GM21825 (cell line): ENCODE measurements around the gene STRN4.
A peak's percentile ranks its signal among the peaks of the same experiment; 100 is the strongest.

ENCODE experiments used
- ATAC-seq: cut with Tn5 transposase; IDR thresholded peaks from one replicate; pipeline ENCODE4 v1.9.1; 2021; ENCODE audit warnings: mild to moderate bottlenecking, moderate library complexity; ENCODE audit not compliant: unreplicated experiment

Gene STRN4

DNA sequence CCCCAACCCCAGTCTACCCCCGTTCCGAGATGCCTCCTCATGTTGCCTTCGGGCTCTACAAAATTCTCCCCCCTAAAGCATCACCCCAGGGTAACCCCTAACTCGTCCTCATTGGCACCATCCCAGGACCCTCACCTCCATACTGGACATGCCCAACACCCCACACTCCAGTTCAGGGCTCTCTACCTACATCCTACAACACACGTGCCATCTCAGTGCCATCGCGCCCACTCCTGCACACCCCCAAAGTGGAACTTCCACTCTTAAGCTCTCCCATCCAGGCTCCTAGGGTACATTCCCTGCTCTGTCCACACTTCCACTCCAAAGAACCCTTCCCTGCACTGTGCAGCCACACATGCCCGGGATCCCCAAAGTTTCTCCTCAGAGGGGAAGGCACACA is 1.2 kb downstream of the STRN4 start:
- ATAC-seq: no peak

DNA sequence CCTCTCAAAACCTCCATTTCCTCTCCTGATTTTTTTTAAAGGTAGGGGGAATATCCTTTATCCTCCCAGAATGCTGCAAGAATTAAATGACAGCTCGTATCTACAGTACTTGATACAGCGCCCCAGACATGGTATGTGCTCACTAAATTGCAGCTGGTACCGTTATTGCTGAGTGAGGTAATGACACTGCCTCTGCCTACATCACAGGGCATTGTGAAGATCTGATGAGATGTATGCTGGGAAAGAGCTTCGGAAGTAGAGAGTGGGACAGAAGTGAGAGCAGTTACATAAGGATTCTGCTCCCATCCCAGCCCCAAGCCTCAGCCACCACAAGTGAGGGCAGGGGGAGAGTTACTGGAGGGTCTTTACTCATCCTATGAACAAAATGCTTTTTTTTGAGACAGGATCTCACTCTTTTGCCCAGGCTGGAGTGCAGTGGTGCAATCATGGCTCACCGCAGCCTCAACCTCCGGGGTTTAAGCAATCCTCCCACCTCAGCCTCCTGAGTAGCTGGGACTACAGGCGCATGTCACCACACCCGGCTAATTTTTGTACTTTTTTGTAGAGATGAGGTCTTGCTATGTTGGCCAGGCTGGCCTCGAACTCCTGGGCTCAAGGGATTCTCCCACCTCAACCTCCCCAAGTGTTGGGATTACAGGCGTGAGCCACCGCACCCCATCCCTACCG is 2.1 kb downstream of the STRN4 start:
- ATAC-seq: no peak

DNA sequence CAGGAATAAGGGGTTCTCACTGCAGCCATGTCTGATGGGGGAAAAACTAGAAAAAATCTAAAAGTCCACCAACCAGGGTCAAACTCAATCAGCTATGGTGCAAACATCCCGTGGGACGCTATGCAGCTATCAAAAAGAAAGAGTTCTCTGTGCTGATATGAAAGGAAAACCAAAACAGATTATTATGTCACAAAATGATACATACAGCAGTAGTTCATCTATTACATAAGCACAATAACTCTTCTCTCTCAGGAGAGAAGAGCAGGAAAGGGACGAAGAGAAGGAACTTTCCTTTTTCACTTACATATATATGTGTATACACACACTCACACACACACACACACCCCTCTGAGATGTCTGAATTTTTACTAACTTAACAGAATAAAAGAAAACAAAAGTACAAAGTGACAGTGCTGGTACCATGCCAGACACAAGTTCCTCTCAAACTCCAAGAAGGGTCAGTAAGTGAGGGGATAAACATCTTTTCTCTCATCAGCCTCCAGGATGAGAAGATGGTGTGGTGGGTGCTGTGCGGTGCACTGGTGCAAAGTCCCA is 3.2 kb downstream of the STRN4 start:
- ATAC-seq: no peak

DNA sequence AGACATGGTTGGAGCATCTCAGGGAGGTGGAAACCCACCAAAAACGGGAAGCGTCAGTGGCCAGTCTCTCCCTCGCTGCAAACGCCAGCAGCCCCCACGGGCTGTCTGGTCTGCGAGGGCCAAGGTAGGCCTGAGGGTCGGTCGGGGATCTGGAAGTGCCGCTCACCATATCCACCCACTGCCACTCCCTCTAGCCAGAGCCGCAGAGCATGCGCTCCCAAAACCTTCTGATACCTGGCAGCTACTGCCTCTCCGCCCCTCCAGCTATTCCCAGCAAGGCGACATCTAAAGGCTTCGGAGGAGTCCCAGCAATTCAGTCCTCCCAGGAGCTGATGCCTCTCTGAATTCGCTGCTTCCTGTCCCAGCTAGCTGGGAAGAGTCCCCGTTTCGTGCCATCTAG is 4.8 kb downstream of the STRN4 start:
- ATAC-seq: no peak

DNA sequence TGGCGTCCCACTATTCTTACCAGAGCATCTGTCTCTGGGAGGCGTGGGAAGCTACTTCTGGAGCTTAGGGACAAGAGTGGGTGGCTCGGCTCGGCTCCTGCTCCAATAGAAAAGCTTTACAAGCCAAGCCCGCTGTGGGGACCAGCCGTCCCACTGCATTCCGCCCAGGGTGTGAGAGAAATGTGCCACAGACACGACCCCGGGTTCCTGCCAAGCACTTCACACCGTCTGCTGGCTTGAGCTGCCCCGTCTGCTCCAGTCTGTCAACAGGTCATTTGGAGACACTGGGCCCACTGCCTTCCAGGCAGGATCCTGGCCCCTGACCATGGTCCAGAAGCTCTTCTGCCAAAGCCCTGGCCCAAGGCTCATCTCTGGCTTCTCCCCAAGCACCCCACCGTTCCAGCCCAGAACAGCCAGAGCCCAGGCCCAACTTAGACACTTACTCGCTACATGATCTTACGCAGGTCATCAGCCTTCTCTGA is 6.9 kb downstream of the STRN4 start:
- ATAC-seq: no peak

DNA sequence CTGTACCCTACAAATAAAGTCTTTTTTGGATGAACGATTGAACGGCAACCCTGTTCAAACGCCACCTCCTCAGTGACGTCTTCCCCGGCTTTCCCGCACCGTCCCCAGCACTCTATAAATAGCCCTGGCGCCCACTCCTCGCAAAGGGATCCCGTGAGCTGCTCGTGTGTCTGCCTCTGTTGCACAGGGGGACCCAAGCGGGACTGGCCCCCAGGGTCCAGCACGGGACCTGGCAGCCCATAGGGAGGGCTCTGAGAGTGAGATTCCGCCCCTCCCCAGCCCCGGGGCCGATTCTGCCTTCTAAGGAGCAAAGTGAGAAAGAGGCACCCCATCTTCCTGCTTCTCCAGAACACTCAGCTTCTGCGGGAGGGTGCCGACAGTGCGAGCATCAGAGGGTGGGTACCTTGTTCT is 8.5 kb downstream of the STRN4 start:
- ATAC-seq: no peak

DNA sequence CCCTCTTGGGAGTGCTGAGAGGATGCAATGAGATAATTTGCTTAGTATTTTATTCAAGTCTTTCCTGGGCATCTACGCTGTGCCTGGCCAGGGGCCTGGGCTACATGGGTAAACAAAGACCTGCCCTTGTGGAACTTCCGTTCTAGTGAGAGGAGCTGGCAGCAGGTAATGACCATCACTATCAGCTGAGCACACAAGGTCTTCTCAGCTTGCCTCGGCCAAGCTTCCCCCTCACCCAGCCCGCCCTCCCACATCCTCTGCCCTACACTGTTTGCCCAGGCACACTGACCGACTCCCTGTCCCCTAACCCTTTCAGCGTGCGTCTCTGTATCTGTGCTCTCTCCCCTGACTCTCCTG is 9.0 kb downstream of the STRN4 start:
- ATAC-seq: no peak

DNA sequence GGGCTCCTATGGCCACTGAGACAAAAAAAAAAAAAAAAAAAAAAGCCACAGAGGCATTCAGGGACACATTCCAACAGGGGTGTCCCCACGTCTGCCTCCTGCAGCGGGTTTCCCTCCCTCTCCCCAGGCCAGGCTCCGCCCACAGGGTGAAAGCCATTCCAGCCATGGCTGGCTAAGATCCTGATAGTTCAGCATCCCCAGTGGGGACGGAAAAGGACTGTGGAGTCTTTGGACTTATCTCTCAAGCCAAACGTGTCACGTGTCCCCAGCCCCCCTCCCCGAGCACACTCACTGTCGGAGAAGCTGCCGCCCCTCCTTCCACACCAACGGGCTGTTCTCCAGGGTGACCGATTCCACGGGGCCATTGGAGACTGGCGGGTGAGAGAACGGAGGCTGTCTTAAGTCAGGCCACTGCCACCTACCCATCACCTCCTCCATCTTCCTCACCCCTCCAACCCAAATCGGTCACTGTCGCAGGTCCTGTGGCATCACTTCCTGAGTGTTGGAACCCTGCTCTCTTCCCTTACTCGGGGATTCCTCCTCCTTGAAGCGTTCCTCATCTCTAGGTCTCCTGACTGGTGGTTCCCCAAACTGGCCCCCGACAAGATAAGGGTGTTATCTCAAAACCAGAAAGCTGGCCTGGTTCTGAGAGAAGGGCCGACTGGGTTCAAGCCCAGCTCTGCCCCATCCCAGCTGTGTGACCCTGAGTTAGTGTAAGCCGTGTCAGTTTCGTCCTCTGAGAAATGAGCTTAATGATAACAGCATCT is 9.5 kb downstream of the STRN4 start:
- ATAC-seq: no peak

DNA sequence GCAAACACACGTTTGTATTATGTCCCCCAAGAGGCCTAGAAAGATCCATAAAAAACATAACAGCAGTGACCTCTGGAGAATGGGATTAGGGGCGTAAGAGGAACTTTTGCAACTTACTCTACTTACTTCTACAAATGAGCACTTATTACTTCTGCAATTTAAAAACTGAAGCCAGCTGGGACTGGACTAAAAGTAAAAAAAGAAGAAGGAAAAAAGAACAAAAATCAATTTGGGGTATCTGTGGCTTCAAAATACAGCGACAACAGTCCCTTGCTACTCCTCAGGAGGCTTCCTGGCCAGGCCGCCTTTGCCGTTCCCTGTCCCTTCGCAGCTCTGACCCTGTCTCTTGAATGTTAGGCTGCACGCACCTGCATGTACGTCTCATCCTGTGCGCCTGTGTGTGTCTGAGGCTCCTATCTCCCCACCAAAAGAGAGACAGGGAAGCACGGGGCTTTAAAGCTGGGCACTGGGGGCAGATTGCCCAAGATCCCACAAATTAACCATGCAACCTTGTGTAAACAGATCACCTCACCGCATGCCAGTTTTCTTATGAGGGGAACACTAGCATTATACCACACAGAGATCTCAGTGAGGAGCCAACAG is 12.5 kb downstream of the STRN4 start:
- no peak for ATAC-seq

DNA sequence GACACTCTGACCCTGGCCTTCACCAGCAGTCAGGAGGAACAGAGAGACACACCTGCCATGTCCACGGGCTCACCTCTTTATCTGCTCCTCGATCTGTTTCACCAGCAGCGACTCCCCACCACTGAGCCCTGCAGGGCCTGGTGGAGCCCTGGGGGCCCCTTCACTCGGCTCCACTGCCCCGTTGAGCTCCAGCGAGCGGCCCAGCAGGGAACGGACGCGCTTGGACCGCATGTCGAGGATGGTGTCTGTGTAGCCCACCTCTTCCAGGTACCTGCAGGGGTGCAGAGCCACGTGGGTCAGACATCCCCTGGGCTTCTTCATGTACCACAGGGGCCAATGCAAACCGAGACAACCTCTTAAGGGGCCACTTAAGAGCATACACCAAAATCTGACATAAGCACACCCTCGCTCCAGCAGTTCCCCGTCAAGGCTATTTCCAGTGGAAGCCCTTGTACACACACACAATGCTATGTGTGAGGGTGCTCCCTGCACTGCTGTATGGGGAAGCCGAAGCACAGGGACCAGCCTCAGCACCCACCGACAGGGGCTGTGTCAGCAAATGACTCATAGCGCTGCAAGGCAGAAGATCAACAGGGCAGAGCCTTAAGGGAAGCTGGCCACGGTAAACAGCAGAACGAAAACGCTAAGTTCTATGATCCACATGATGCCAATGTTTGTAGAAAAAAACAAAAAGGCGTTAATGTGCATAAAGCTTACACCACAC is 13.1 kb downstream of the STRN4 start:
- ATAC-seq: no peak

DNA sequence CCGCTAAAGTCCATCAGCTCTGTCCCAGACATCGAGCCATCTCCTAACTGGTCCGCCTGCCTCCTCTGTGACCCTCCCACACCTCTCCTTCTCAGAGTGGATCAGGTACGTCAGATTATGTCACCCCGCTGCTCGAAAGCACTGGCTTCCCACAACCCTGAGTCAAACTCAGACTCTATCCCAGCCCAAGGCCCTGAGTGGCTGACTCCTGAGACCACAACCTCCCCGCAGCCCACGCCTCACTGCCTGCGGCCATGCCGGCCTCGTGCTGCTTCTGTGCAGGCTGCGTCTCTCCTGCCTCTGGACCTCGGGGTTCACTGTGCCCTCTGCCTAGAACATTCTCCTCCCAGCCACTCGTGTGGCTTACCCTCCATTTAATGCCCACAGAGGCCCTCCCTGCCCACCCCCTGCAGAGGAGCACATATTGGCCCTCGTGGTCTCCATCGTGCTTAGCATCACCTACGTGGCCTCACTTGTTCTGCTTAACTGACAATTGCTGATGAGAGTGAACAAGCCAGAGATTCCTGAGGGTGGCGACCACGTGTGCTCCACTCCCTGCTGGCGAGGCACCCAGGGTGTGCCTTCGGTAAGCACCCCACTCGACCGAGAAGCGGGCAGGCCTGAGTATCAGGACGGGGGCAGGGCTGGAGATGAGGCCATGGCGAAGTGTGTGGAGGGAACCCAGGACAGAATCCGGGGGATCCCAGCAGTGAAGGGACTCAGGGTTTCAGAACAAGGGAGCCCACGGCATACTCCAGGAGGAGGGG is 13.9 kb downstream of the STRN4 start:
- no peak for ATAC-seq

DNA sequence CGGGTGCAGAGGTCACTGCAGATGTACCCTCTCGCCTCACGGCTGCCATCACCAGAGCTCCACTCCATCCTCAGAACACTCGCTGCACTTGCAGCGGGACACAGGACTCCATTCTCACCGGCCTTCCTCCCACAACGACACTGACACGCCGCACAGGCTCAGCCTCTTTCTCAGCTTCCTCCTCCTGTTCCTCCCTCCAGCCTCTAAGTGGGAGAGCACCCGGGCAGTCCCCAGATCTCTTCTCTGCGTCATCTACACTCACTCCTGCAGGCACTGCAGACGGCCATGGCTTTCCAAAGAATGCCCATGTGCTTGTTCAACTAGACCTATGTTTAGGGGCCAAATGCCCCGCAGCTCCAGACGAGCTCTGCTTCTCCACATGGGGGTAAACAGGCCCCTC is 14.7 kb downstream of the STRN4 start:
- no peak for ATAC-seq

DNA sequence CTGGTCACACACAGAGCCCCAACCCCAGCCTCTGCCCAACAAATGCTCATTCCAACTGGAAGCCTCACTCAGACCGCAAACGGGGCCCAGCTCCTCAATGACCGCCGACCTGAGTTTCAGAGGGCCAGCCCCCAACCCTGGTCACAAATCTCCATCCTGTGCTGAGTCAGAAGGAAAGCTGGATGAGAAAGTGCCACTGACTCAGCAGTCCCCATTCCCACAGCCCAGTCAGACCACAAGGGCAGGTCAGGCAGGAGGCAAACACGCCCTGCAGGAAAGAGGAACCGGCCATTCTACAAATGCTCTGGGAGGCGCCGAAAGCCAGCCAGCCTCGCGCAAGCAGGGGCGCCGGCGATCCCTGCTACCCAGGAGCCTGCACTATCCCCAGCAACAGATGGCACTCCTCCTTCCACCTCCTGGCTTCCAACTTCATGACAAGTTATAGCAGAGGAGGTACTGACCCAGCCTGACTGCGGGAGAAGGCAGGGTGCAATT is 15.2 kb downstream of the STRN4 start:
- no peak for ATAC-seq

DNA sequence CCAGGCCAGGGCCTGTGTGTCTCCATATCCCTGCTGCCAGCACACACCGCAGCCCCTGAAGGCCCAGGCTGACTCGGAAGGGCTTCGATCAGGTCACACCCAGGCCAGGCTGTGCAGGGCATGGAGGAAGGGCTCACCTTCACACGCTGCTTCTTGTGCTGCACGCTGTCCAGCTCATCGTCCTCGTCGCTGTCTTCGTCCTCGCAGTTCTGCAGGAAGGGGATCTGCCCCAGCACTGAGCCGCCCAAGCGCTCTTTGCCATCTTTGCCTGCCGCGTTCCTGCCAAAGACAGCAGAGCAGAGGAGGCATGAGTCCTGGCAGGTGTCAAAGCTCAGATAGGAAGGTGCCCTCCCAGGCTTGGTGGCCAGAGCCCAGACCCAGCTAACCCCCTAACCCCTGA is 15.7 kb downstream of the STRN4 start:
- no peak for ATAC-seq

DNA sequence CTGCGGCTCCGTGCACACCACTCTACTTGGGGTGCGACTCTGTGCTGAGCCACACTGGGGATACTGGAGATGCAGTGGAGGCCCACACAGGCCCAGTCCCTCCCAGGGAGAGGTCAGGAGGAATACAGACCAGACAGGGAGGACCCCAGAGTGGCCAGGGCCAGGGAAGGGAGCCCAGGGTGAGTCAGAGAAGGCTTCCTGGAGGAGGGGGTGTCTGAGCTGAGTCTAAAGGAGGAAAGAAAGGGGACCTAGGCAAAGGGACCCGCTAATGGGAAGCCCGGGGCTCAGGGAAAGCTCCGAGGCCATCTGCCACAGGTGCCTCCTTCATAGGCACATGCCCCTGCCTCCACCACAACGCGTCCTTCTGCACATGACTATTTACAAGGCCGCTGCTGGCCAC is 16.1 kb downstream of the STRN4 start:
- ATAC-seq: no peak

DNA sequence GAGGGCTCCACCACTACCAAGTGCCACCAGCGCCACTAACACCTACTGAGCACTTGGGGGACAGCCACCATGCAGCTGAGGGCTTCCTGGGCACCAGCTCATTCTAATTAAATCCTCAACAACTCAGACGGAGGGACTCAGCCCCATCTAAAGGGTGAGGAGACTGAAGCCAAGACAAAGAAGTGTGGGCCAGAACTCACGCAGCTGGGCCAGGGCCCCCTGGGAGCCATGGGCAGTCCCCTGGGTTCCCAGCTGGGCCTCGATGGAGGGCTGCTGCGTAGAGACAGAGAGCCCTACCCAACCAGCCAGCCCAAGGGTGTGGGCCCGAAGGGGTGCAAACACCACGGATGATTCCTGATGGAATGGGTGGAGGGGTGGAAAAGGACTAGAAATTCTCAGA is 16.6 kb downstream of the STRN4 start:
- ATAC-seq: no peak

DNA sequence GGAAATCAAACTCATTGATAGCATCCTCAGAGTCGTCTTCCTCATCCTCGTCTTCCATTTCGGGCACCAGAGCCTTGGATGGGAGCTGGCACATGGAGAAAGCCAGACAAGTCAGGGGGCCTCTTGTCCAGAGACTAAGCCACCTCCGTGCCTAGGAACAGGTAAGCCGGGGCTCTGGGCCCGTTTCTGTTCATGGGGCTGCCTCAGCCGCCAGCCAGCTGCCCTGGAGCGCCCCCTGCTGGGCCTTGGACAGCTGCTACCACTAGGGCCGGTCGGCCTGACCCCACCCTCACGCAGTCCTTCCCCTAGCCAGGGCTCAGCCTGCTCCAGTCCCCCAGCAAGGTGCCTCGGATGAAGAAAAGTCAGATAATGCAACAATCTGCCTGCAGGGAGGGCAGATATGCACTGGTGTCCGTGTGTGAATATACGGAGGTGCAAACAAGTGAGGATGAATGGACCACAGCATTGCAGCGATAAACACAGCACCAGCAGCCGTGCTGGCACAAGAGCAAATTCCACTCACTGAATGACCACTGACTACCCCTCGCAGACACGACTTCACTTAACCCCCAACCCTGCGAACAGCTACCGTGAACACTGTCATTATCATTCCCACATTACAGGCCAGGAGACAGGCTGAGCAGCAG is 17.4 kb downstream of the STRN4 start:
- peak; percentile 54 for ATAC-seq

DNA sequence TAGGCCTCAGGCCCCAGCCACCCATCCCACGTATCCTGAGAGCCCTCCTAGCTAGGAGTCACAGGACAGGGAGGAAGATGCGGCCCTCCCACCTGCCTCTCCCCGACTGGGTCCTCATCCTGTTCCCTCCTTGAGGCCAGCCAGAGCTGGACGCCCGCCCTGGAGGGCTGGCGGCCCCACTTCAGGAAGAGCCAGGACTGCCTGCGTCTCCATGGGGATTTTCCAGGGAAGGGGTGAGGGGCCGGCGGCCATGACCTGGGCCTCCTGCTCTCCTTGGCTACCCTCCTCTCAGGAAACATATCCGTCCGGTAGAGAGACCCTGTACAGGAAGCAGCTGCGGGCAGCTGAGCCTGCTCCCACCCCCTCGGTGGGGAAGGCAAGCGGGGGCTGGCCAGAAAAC is 18.0 kb downstream of the STRN4 start:
- no peak for ATAC-seq

DNA sequence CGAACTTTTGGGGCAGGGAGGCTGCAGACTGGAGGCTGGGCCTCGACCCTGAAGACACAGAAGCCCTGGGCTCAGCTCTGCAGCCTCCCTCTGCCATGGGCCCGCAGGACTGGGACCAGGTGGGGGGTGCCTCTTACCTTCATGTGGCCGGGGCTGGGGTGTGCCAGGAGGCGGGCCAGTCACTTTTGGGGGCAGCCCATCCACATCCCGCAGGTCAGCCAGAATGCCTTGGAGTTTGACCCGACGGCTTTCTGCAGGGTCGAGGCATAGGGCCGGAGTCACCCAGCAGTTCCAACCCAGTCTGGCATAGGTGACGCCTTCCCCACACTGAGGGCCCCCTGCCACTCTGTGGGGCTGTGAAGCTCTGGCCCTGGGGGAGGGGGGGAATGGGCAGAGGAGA is 18.5 kb downstream of the STRN4 start:
- ATAC-seq: no peak

DNA sequence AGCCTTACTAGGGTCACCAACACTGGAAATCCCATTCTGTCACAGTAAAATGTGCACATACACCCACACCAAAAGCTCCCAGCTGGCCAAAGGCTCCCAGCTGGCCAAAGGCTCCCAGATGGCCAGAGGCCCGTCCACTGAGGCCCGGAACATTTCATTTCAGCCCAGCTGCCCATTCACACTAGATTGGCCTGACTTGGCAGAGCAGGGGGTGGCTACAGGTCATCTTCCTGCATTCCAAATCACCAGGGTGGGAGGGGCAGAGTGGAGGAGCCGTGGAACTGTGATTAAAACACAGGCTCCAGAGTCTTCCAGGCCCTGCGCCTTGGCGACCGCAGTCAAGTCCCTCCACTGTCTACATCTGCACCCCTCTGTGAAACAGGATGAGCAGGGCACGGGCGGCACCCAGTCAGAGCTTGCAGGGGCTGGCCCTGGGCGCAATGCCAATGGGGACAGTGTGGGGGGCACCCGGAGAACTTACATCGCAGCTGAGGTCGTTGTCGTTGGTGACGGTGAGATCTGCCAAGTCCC is 19.2 kb downstream of the STRN4 start:
- no peak for ATAC-seq
